GM12865 (cell line): ENCODE measurements around the gene CLIC5.

Experiments used
- DNase-seq: peaks from one replicate; pipeline ENCODE4 v3.0.0; 2010; ENCODE audit warnings: low read depth
- H3K4me3 ChIP-seq: 2 replicates; pipeline ENCODE4 v1.5.1; 2011; ENCODE audit warnings: mild to moderate bottlenecking, low read depth, low read length, control low read depth
- CTCF ChIP-seq: IDR thresholded peaks from 2 replicates; pipeline ENCODE4 v1.5.1; 2011; ENCODE audit warnings: low read length, control low read depth, low read depth, inconsistent platforms; ENCODE audit not compliant: insufficient read depth; ENCODE audit errors: missing control alignments

Gene CLIC5

GRCh38 chr6:46036911-46037310 is 21.3 kb upstream of the CLIC5 start:
- no peak overlapping the region for H3K4me3 ChIP-seq
- TF ChIP-seq CTCF, result no peak
- DNase-seq, result no peak

- TF ChIP-seq CTCF, result no peak
- DNase-seq, result no peak
- no peak overlapping the region for H3K4me3 ChIP-seq
Observed at GRCh38 chr6:46035242-46035641, 19.6 kb upstream of the CLIC5 start.

- no peak for TF ChIP-seq CTCF
- no peak for DNase-seq
- no peak overlapping the region for H3K4me3 ChIP-seq
Observed at GRCh38 chr6:46032110-46032998, 16.7 kb upstream of the CLIC5 start.

- H3K4me3 ChIP-seq, result no peak overlapping the region
- TF ChIP-seq CTCF, result no peak
- DNase-seq, result no peak
Observed at GRCh38 chr6:46029602-46030001, 13.9 kb upstream of the CLIC5 start.

GRCh38 chr6:46026307-46026706 is 10.6 kb upstream of the CLIC5 start:
- no peak for TF ChIP-seq CTCF
- H3K4me3 ChIP-seq, result no peak overlapping the region
- no peak for DNase-seq

GRCh38 chr6:46025573-46025972 is 9.9 kb upstream of the CLIC5 start:
- TF ChIP-seq CTCF, result no peak
- no peak for DNase-seq
- no peak overlapping the region for H3K4me3 ChIP-seq
